Islet precursor cell (in vitro differentiated cells): ENCODE measurements around the gene HFM1.
"Not testable (repeated sequence)": the region's sequence is repeated elsewhere in the genome, so short reads cannot be mapped to it uniquely, and the experiment has no call there.

ENCODE experiments used
- DNase-seq: peaks from one replicate; pipeline ENCODE4 v3.0.0-alpha.2; 2018

The HFM1 gene, protein sequence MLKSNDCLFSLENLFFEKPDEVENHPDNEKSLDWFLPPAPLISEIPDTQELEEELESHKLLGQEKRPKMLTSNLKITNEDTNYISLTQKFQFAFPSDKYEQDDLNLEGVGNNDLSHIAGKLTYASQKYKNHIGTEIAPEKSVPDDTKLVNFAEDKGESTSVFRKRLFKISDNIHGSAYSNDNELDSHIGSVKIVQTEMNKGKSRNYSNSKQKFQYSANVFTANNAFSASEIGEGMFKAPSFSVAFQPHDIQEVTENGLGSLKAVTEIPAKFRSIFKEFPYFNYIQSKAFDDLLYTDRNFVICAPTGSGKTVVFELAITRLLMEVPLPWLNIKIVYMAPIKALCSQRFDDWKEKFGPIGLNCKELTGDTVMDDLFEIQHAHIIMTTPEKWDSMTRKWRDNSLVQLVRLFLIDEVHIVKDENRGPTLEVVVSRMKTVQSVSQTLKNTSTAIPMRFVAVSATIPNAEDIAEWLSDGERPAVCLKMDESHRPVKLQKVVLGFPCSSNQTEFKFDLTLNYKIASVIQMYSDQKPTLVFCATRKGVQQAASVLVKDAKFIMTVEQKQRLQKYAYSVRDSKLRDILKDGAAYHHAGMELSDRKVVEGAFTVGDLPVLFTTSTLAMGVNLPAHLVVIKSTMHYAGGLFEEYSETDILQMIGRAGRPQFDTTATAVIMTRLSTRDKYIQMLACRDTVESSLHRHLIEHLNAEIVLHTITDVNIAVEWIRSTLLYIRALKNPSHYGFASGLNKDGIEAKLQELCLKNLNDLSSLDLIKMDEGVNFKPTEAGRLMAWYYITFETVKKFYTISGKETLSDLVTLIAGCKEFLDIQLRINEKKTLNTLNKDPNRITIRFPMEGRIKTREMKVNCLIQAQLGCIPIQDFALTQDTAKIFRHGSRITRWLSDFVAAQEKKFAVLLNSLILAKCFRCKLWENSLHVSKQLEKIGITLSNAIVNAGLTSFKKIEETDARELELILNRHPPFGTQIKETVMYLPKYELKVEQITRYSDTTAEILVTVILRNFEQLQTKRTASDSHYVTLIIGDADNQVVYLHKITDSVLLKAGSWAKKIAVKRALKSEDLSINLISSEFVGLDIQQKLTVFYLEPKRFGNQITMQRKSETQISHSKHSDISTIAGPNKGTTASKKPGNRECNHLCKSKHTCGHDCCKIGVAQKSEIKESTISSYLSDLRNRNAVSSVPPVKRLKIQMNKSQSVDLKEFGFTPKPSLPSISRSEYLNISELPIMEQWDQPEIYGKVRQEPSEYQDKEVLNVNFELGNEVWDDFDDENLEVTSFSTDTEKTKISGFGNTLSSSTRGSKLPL (N-terminal part only)

GRCh38 chr1:91404151-91405012, at the start of gene HFM1:
TSS of gene HFM1 (minus strand) at chr1:91404837. CDS start at chr1:91401082, 3,755 bp downstream.
- DNase-seq: peak; percentile 95

GRCh38 chr1:91454136-91454535, 49.5 kb upstream of the HFM1 start:
- no peak for DNase-seq

DNA sequence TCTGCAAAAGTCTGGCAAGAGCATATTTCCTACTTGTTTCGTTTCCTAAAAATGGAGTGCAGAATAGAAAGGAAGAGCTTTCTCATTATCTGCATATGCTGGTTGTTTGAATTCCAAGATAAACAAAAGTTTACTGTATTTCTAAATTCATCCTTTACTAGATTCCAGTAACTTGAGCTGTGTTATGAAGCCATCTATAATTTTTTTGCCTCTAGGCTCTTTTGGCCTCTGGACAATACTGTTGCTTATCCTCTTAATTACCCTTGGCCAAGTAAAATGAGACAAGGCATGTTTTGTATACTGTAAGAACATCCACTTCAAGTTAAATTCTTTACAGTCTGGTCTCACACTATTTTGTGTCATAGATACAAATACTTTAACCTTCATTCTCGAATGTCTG, 45.6 kb upstream of the HFM1 start:
- no peak for DNase-seq

DNA sequence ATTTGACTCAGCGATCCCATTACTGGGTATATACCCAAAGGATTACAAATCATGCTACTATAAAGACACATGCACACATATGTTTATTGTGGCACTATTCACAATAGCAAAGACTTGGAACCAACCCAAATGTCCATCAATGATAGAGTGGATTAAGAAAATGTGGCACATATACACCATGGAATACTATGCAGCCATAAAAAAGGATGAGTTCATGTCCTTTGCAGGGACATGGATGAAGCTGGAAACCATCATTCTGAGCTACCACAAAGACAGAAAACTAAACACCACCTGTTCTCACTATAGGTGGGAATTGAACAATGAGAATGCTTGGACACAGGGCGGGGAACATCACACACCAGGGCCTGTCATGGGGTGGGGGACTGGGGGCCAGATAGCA, 43.1 kb upstream of the HFM1 start:
- DNase-seq: not testable (repeated sequence)

DNA sequence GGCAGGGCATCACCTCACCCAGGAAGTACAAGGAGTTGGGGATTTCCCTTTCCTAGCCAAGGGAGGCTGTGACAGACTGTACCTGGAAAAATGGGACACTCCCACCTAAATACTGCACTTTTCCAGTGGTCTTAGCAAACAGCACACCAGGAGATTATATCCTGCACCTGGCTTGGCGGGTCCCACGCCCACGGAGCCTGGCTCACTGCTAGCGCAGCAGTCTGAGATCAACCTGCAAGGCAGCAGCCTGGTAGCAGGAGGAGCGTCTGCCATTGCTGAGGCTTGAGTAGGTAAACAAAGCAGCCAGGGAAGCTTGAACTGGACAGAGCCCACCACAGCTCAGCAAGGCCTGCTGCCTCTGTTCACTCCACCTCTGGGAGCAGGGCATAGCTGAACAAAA, 37.3 kb upstream of the HFM1 start:
- DNase-seq: not testable (repeated sequence)

DNA sequence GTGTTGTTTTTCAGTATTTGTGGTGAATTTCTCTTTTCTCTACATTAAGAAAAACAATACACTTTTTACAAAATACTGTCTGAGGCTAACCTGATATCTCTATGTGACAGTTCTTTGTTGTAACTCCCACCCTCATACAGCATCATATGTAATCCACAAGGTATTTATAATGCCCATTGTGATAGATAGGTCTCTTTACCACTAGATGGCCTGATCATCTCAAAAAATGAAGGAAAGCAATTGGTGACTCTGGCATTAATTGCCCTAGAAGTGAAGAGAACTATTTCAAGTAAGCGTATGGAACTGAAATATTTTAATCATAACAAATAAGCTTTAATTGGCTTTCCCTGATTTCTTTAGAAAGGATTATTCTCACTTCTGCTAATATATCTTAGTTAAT, 36.2 kb upstream of the HFM1 start:
- DNase-seq: no peak

DNA sequence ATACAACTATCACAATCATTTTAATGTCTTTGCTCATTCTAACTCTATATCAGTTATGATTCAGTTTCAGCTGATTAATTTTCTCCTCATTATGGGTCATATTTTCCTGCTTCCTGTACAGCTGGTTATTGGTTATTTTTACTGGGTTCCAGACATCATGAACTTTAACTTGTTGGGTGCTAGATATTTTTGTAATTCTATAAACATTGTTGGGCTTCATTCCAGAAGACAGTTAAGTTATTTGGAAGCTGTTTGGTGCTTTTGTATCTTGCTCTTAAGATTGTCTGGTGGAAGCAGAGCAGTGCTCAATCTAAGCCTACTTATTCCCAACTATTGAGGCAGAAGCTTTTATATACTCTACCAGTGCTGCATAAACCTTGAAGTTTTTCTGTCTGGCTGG, 34.4 kb upstream of the HFM1 start:
- no peak for DNase-seq

DNA sequence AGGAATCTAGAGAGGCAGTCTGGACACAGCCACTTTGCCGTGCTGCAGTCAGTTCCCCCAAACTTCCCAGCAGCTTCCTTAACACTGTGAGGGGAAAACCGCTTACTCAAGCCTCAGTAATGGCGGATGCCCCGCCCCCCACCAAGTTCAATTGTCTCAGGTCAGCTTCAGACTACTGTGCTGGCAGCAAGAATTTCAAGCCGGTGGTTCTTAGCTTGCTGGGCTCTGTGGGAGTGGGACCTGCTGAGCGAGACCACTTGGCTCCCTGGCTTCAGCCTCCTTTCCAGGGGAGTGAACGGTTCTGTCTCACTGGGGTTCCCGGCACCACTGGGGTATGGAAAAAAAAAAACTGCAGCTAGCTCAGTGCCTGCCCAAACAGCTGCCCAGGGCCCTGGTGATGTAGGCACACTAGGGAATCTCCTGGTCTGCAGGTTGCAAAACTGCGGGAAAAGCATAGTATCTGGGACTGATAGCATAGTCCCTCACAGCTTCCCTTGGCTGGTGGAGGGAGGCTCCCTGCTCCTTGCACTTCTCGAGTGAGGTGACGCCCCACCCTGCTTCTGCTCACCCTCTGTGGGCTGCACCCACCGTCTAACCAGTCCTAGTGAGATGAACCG, 23.7 kb upstream of the HFM1 start:
- DNase-seq: peak; percentile 73

DNA sequence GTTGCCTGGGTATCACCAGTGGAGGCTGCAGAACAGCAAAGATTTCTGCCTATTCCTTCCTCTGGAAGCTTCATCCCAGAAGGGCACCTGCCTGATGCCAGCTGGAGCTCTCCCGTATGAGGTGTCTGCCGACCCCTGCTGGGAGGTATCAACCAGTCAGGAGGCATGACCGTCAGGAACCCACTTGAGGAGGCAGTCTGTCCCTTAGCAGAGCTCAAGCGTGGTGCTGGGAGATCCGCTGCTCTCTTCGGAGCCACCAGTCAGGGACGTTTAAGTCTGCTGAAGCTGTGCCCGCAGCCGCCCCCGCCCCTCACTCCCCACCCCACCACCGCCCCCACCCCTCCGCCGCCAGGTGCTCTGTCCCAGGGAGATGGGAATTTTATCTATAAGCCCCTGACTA, 23.1 kb upstream of the HFM1 start:
- peak; percentile 54 for DNase-seq

DNA sequence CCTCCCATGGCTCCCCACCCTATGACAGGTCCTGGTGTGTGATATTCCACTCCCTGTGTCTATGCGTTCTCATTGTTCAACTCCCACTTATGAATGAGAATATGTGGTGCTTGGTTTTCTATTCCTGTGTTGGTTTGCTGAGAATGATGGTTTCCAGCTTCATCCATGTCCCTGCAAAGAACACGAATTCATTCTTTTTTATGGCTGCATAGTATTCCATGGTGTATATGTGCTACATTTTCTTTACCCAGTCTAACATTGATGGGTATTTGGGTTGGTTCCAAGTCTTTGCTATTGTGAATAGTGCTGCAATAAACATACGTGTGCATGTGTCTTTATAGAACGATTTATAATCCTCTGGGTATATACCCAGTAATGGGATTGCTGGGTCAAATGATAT, 17.9 kb upstream of the HFM1 start:
- DNase-seq: not testable (repeated sequence)

GRCh38 chr1:91412371-91412770, 7.7 kb upstream of the HFM1 start:
- DNase-seq: no peak

GRCh38 chr1:91406773-91407389, 2.2 kb upstream of the HFM1 start:
- no peak for DNase-seq

DNA sequence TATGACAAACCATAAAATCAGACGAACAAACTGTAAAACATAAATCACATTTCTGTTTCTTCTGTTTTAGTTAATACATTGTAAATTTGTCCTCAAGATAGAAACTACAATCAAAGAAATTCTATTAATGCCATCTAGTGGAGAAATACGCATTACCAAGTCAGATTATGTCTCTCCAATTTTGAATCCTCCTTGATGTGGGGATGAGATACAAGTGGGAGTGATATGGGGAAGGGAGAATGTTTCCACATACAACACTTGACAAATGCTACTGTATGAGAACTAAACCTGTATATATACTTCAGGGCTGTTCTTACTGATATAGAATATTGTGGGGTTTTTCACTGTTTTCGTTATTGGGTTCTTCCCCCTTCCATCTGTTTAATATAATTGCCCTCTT, 2.6 kb downstream of the HFM1 start:
- DNase-seq: no peak

DNA sequence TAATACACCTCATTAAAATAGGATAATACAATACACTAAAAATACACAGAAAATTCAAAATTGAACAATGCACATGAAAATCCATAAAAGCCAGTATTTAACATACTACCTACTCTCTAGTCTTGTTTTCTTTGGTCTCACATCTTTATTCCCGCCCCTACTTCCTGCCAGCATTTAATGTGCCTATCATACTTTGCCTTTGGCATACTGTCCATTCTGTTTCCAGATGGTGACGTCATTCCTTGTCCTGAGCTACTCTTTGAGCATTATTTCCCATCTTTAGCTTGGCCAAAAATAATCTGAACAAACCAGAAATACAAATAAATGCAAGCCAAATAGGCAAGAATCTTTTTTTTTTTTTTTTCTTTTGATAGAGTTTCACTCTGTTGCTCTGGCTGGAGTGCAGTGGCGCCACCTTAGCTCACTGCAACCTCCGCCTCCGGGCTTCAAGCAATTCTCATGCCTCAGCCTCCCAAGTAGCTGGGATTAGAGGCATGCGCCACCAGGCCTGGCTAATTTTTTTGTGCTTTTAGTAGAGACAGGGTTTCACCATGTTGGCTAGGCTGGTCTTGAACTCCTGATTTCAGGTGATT, 4.4 kb downstream of the HFM1 start:
- peak; percentile 65 for DNase-seq

GRCh38 chr1:91398291-91398690, 6.3 kb downstream of the HFM1 start:
- no peak for DNase-seq

- DNase-seq: no peak
These were observed 7.0 kb downstream of the HFM1 start for GRCh38 chr1:91397605-91398004.

DNA sequence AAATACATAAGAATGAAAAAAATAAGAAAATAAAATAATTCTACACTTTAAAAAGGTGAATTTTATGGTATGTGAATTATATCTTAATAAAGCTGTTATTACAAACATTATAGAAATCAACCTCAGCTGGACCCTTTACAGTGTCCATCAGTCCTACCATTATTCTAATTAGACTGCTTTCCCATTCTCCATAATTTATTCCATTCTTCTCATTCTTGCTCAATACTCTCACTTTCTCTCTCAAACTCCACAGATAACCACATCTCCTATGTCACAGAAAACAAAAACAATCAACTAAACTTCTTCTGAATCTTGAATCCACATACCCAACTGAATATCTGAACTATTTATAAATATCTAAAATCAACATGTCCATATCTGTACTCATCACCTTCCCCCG, 11.6 kb downstream of the HFM1 start:
- DNase-seq: no peak

DNA sequence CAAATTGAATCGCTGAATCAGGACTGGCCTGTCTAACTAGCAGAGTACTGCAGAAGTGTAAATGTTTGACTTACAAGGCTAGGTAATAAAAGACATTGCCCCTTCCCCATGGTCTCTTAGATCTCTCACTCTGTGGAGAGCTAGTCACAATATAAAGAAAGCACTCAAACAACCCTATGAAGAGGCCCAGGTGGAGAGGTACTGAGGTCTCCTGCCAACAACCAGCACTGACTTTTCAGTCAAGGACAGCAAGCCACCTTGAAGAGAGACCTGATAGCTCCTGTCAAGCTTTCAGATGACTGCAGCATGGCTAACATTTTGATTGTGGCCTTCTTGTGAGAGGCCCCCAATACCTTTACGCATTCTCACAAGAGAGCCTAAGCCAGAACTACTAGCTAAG, 18.5 kb downstream of the HFM1 start:
- DNase-seq: no peak

DNA sequence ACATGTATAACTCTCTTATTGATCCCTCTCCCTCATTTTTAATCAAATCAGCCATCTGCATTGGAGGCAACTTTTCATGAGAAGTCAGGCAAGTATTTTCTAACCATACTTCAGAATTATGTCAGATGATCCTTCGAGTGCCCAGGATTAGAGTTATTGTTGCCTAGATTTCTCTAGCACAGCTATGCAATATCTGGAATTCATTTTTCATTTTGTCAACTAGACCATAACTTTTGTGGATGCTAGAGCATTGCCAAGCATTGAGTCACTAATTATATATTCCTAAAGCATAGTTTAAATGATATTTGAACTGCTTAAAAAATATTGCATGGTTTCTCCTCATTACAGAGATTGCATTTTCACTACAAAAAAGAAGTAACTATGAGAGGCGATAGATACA, 21.2 kb downstream of the HFM1 start:
- DNase-seq: no peak

GRCh38 chr1:91381844-91382243, 22.8 kb downstream of the HFM1 start:
- no peak for DNase-seq

- no peak for DNase-seq
These were observed 30.6 kb downstream of the HFM1 start for GRCh38 chr1:91374086-91374485.
